Measurements from ENCODE around the gene SLC28A2. TPM values are rescaled to one million over a fixed set of nuclear protein-coding genes. Genes with fewer than 3 reads are reported as not detected.
"Not testable (repeated sequence)": the region's sequence is repeated elsewhere in the genome, so short reads cannot be mapped to it uniquely, and the experiment has no call there.

The SLC28A2 gene
- total RNA-seq, 1 donor from 2014 or later, result not detected

- intact Hi-C loops (cut with micrococcal nuclease), result no loop called here
- peaks cover 1% of the 10 kb centered on the region for H3K36me3 Mint-ChIP-seq (ENCODE audit: low read depth)
- H3K9me3 Mint-ChIP-seq, result peaks cover 19% of the 10 kb centered on the region
- H3K4me3 Mint-ChIP-seq, result no peak overlapping the region
- H3K27me3 Mint-ChIP-seq, result peaks cover 24% of the 10 kb centered on the region
- H3K27ac Mint-ChIP-seq, result no peak overlapping the region
- ChIA-PET POLR2A (no interaction called here), CTCF (no interaction called here)
- no peak for ATAC-seq (ENCODE audit: low read depth)
- H3K4me1 Mint-ChIP-seq, result no peaks in the 10 kb centered on the region
- TF ChIP-seq CTCF (IDR thresholded peaks at IDR 0.05), result no peak
- no peak for DNase-seq
Observed at GRCh38 chr15:45231132-45231531, 20.9 kb upstream of the SLC28A2 start.

- no peak for DNase-seq
- CTCF ChIA-PET, result interaction anchor here (0.8 kb wide), 1 partner anchor 105 kb away, joined by 3 read pairs; no protein-coding TSS in a partner anchor
- H3K27me3 Mint-ChIP-seq, result peaks cover 18% of the 10 kb centered on the region
- peaks cover 1% of the 10 kb centered on the region for H3K36me3 Mint-ChIP-seq (ENCODE audit: low read depth)
- TF ChIP-seq CTCF (IDR thresholded peaks at IDR 0.05), result no peak
- no peak overlapping the region for H3K4me3 Mint-ChIP-seq
- no peaks in the 10 kb centered on the region for H3K4me1 Mint-ChIP-seq
- POLR2A ChIA-PET, result no interaction called here
- ATAC-seq (ENCODE audit: low read depth), result no peak
- no peak overlapping the region for H3K27ac Mint-ChIP-seq
- H3K9me3 Mint-ChIP-seq, result peaks cover 25% of the 10 kb centered on the region
- intact Hi-C loops (cut with micrococcal nuclease), result no loop called here
Observed at GRCh38 chr15:45231864-45232562, 20.0 kb upstream of the SLC28A2 start.

- no peak for TF ChIP-seq CTCF (IDR thresholded peaks at IDR 0.05)
- Mint-ChIP-seq H3K27me3 (peaks cover 15% of the 10 kb centered on the region), H3K27ac (no peak overlapping the region), H3K4me1 (no peaks in the 10 kb centered on the region), H3K9me3 (peaks cover 38% of the 10 kb centered on the region), H3K36me3 (ENCODE audit: low read depth) (peaks cover 5% of the 10 kb centered on the region), H3K4me3 (no peak overlapping the region)
- DNase-seq, result no peak
- intact Hi-C loops (cut with micrococcal nuclease), result no loop called here
- ChIA-PET POLR2A (no interaction called here), CTCF (interaction anchor here (0.9 kb wide), 1 partner anchor 392 kb away, joined by 3 read pairs; no protein-coding TSS in a partner anchor)
- no peak for ATAC-seq (ENCODE audit: low read depth)
Observed at GRCh38 chr15:45234562-45235235, 17.3 kb upstream of the SLC28A2 start.

- CTCF ChIA-PET, result not testable (repeated sequence)
Observed at GRCh38 chr15:45236806-45237205, 15.2 kb upstream of the SLC28A2 start.

GRCh38 chr15:45242289-45242688 is 9.7 kb upstream of the SLC28A2 start:
- Mint-ChIP-seq H3K27ac (no peak overlapping the region), H3K4me3 (no peak overlapping the region), H3K27me3 (peaks cover 2% of the 10 kb centered on the region), H3K9me3 (peaks cover 46% of the 10 kb centered on the region), H3K4me1 (no peaks in the 10 kb centered on the region), H3K36me3 (ENCODE audit: low read depth) (peaks cover 19% of the 10 kb centered on the region)
- DNase-seq (no peak), ATAC-seq (ENCODE audit: low read depth) (no peak)
- POLR2A ChIA-PET, result no interaction called here
- intact Hi-C loops (cut with micrococcal nuclease), result no loop called here
- TF ChIP-seq CTCF (IDR thresholded peaks at IDR 0.05), result no peak
- CTCF ChIA-PET, result no interaction called here

More at GRCh38 chr15:45236806-45237205, 15.2 kb upstream of the SLC28A2 start:
- H3K9me3 Mint-ChIP-seq, result peaks cover 50% of the 10 kb centered on the region
- H3K4me3 Mint-ChIP-seq; H3K36me3 Mint-ChIP-seq (ENCODE audit: low read depth); POLR2A ChIA-PET; intact Hi-C loops (cut with micrococcal nuclease); H3K27me3 Mint-ChIP-seq; DNase-seq; H3K27ac Mint-ChIP-seq; ATAC-seq (ENCODE audit: low read depth); H3K4me1 Mint-ChIP-seq: not testable (repeated sequence)
